ENCODE results near the gene ASB6. TPM values are rescaled to one million over a fixed set of nuclear protein-coding genes. Genes with fewer than 3 reads are reported as not detected.

The ASB6 gene
- total and polyA plus RNA-seq, 4 donors, result 6.0 to 20.8 (median 18.1) TPM

GRCh38 chr9:129629251-129629820 lies 12.6 kb downstream of the ASB6 start:
- 83 to 84% methylated on average over 8 of the region's 8 CpGs for WGBS, 2 donors
- H3K9me3 ChIP-seq (ENCODE audit: control insufficient read depth, low read length), result no peaks in the 10 kb centered on the region
- intact Hi-C loops (cut with DNase I), result no loop called here
- H3K36me3 ChIP-seq (ENCODE audit: control insufficient read depth in 1 of 2, insufficient read depth in 2 of 2, low read length in 1 of 2), result peaks cover 0 to 4% of the 10 kb centered on the region in 2 donors
- ATAC-seq (ENCODE audit: low FRiP score), result no peak
- no peak overlapping the region for H3K27ac ChIP-seq (ENCODE audit: low read depth in 1 of 2, low read length in 2 of 2)
- DNase-seq, result no peak
- H3K27me3 ChIP-seq (ENCODE audit: control insufficient read depth in 1 of 2, insufficient read depth in 2 of 2, low read length in 1 of 2), result no peaks in the 10 kb centered on the region
- H3K4me3 ChIP-seq (ENCODE audit: low read length in 2 of 2), result no peak overlapping the region
- H3K4me1 ChIP-seq (ENCODE audit: control insufficient read depth in 1 of 2, insufficient read depth in 2 of 2, low read length in 2 of 2), result no peaks in the 10 kb centered on the region

GRCh38 chr9:129628709-129629108 lies 13.2 kb downstream of the ASB6 start:
- Histone ChIP-seq H3K4me1 (ENCODE audit: control insufficient read depth in 1 of 2, insufficient read depth in 2 of 2, low read length in 2 of 2) (no peaks in the 10 kb centered on the region), H3K27me3 (ENCODE audit: control insufficient read depth in 1 of 2, insufficient read depth in 2 of 2, low read length in 1 of 2) (no peaks in the 10 kb centered on the region), H3K9me3 (ENCODE audit: control insufficient read depth, low read length) (no peaks in the 10 kb centered on the region), H3K27ac (ENCODE audit: low read depth in 1 of 2, low read length in 2 of 2) (no peak overlapping the region), H3K4me3 (ENCODE audit: low read length in 2 of 2) (no peak overlapping the region), H3K36me3 (ENCODE audit: control insufficient read depth in 1 of 2, insufficient read depth in 2 of 2, low read length in 1 of 2) (peaks cover 0 to 1% of the 10 kb centered on the region in 2 donors)
- intact Hi-C loops (cut with DNase I), result no loop called here
- no peak for DNase-seq
- WGBS, 2 donors, result 59 to 62% methylated on average over 6 of the region's 6 CpGs
- ATAC-seq (ENCODE audit: low FRiP score), result no peak

GRCh38 chr9:129627556-129628440 lies 14.2 kb downstream of the ASB6 start:
- intact Hi-C loops (cut with DNase I), result no loop called here
- no peaks in the 10 kb centered on the region for H3K9me3 ChIP-seq (ENCODE audit: control insufficient read depth, low read length)
- no peak for DNase-seq
- H3K27ac ChIP-seq (ENCODE audit: low read depth in 1 of 2, low read length in 2 of 2), result no peak overlapping the region
- ATAC-seq (ENCODE audit: low FRiP score), result no peak
- no peaks in the 10 kb centered on the region for H3K4me1 ChIP-seq (ENCODE audit: control insufficient read depth in 1 of 2, insufficient read depth in 2 of 2, low read length in 2 of 2)
- no peak overlapping the region for H3K4me3 ChIP-seq (ENCODE audit: low read length in 2 of 2)
- no peaks in the 10 kb centered on the region for H3K36me3 ChIP-seq (ENCODE audit: control insufficient read depth in 1 of 2, insufficient read depth in 2 of 2, low read length in 1 of 2)
- whole genome bisulfite sequencing, 2 donors, result 42 to 45% methylated on average over 12 of the region's 12 CpGs
- H3K27me3 ChIP-seq (ENCODE audit: control insufficient read depth in 1 of 2, insufficient read depth in 2 of 2, low read length in 1 of 2), result no peaks in the 10 kb centered on the region

GRCh38 chr9:129626625-129627284 lies 15.2 kb downstream of the ASB6 start:
- Histone ChIP-seq H3K4me1 (ENCODE audit: control insufficient read depth in 1 of 2, insufficient read depth in 2 of 2, low read length in 2 of 2) (no peaks in the 10 kb centered on the region), H3K4me3 (ENCODE audit: low read length in 2 of 2) (peak overlapping the region; percentile 53 to 64), H3K27me3 (ENCODE audit: control insufficient read depth in 1 of 2, insufficient read depth in 2 of 2, low read length in 1 of 2) (no peaks in the 10 kb centered on the region), H3K9me3 (ENCODE audit: control insufficient read depth, low read length) (no peaks in the 10 kb centered on the region), H3K36me3 (ENCODE audit: control insufficient read depth in 1 of 2, insufficient read depth in 2 of 2, low read length in 1 of 2) (no peaks in the 10 kb centered on the region), H3K27ac (ENCODE audit: low read depth in 1 of 2, low read length in 2 of 2) (peak overlapping the region in 1 of 2 donors; percentile 88)
- no peak for DNase-seq
- intact Hi-C loops (cut with DNase I), result no loop called here
- 1% methylated on average over 20 of the region's 20 CpGs for WGBS, 2 donors
- ATAC-seq (ENCODE audit: low FRiP score), result no peak

GRCh38 chr9:129626079-129626624 lies 15.8 kb downstream of the ASB6 start, which contains the start of gene NTMT1:
Gene NTMT1, plus strand, starts transcription at chr9:129626163. Its CDS starts 6,541 bp downstream, at chr9:129632704.
- no peaks in the 10 kb centered on the region for H3K36me3 ChIP-seq (ENCODE audit: control insufficient read depth in 1 of 2, insufficient read depth in 2 of 2, low read length in 1 of 2)
- H3K4me3 ChIP-seq (ENCODE audit: low read length in 2 of 2), result peak within 1 kb of the TSS; percentile 53 to 64
- no peaks in the 10 kb centered on the region for H3K4me1 ChIP-seq (ENCODE audit: control insufficient read depth in 1 of 2, insufficient read depth in 2 of 2, low read length in 2 of 2)
- H3K9me3 ChIP-seq (ENCODE audit: control insufficient read depth, low read length), result no peaks in the 10 kb centered on the region
- H3K27ac ChIP-seq (ENCODE audit: low read depth in 1 of 2, low read length in 2 of 2), result peak within 1 kb of the TSS; percentile 16 to 88
- no peaks in the 10 kb centered on the region for H3K27me3 ChIP-seq (ENCODE audit: control insufficient read depth in 1 of 2, insufficient read depth in 2 of 2, low read length in 1 of 2)
- ATAC-seq (ENCODE audit: low FRiP score) (peak; percentile 97), DNase-seq (peak; percentile 91 to 96)
- WGBS, 2 donors, result 0% methylated on average over 49 to 55 of the region's 55 CpGs
- intact Hi-C loops (cut with DNase I), result no loop called here

GRCh38 chr9:129624947-129625346 lies 17.0 kb downstream of the ASB6 start:
- DNase-seq (no peak), ATAC-seq (ENCODE audit: low FRiP score) (no peak)
- Histone ChIP-seq H3K27ac (ENCODE audit: low read depth in 1 of 2, low read length in 2 of 2) (no peak overlapping the region), H3K4me1 (ENCODE audit: control insufficient read depth in 1 of 2, insufficient read depth in 2 of 2, low read length in 2 of 2) (no peaks in the 10 kb centered on the region), H3K27me3 (ENCODE audit: control insufficient read depth in 1 of 2, insufficient read depth in 2 of 2, low read length in 1 of 2) (no peaks in the 10 kb centered on the region), H3K4me3 (ENCODE audit: low read length in 2 of 2) (no peak overlapping the region), H3K36me3 (ENCODE audit: control insufficient read depth in 1 of 2, insufficient read depth in 2 of 2, low read length in 1 of 2) (no peaks in the 10 kb centered on the region), H3K9me3 (ENCODE audit: control insufficient read depth, low read length) (no peaks in the 10 kb centered on the region)
- 38 to 44% methylated on average over 9 of the region's 9 CpGs for WGBS, 2 donors
- intact Hi-C loops (cut with DNase I), result no loop called here

- Histone ChIP-seq H3K4me3 (ENCODE audit: low read length in 2 of 2) (no peak overlapping the region), H3K27ac (ENCODE audit: low read depth in 1 of 2, low read length in 2 of 2) (no peak overlapping the region), H3K27me3 (ENCODE audit: control insufficient read depth in 1 of 2, insufficient read depth in 2 of 2, low read length in 1 of 2) (no peaks in the 10 kb centered on the region), H3K36me3 (ENCODE audit: control insufficient read depth in 1 of 2, insufficient read depth in 2 of 2, low read length in 1 of 2) (no peaks in the 10 kb centered on the region), H3K9me3 (ENCODE audit: control insufficient read depth, low read length) (no peaks in the 10 kb centered on the region), H3K4me1 (ENCODE audit: control insufficient read depth in 1 of 2, insufficient read depth in 2 of 2, low read length in 2 of 2) (no peaks in the 10 kb centered on the region)
- intact Hi-C loops (cut with DNase I), result no loop called here
- no peak for ATAC-seq (ENCODE audit: low FRiP score)
- peak; percentile 78 to 90 for DNase-seq
- 39 to 41% methylated on average over 12 of the region's 12 CpGs for WGBS, 2 donors
Observed at GRCh38 chr9:129624168-129624759, 17.7 kb downstream of the ASB6 start.

GRCh38 chr9:129623331-129623730 lies 18.6 kb downstream of the ASB6 start:
- intact Hi-C loops (cut with DNase I), result no loop called here
- DNase-seq (no peak), ATAC-seq (ENCODE audit: low FRiP score) (no peak)
- no peaks in the 10 kb centered on the region for H3K9me3 ChIP-seq (ENCODE audit: control insufficient read depth, low read length)
- no peak overlapping the region for H3K4me3 ChIP-seq (ENCODE audit: low read length in 2 of 2)
- H3K27me3 ChIP-seq (ENCODE audit: control insufficient read depth in 1 of 2, insufficient read depth in 2 of 2, low read length in 1 of 2), result no peaks in the 10 kb centered on the region
- H3K36me3 ChIP-seq (ENCODE audit: control insufficient read depth in 1 of 2, insufficient read depth in 2 of 2, low read length in 1 of 2), result no peaks in the 10 kb centered on the region
- H3K4me1 ChIP-seq (ENCODE audit: control insufficient read depth in 1 of 2, insufficient read depth in 2 of 2, low read length in 2 of 2), result no peaks in the 10 kb centered on the region
- H3K27ac ChIP-seq (ENCODE audit: low read depth in 1 of 2, low read length in 2 of 2), result no peak overlapping the region
- 62 to 75% methylated on average over 6 of the region's 6 CpGs for WGBS, 2 donors
